HG03095 (cell line): ENCODE results near the gene VWC2.
A peak's percentile ranks its signal among the peaks of the same experiment; 100 is the strongest.
"Not testable (repeated sequence)": the region's sequence is repeated elsewhere in the genome, so short reads cannot be mapped to it uniquely, and the experiment has no call there.

Experiments
- ATAC-seq: cut with Tn5 transposase; IDR thresholded peaks from one replicate; pipeline ENCODE4 v1.9.1; 2021; ENCODE audit warnings: moderate library complexity; ENCODE audit not compliant: unreplicated experiment

The VWC2 gene

GRCh38 chr7:49848211-49848841, 74.9 kb downstream of the VWC2 start:
- no peak for ATAC-seq

GRCh38 chr7:49850921-49851613, 77.6 kb downstream of the VWC2 start:
- ATAC-seq: no peak

DNA sequence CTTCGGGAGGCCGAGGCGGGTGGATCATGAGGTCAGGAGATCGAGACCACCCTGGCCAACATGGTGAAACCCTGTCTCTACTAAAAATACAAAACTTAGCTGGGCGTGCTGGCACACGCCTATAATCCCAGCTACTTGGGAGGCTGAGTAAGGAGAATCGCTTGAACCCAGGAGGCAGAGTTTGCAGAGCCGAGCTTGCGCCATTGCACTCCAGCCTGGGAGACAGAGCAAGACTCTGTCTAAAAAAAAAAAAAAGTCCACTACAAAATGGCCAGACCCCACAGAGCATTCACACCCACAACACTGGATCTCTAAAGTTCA, 78.1 kb downstream of the VWC2 start:
- ATAC-seq: not testable (repeated sequence)

DNA sequence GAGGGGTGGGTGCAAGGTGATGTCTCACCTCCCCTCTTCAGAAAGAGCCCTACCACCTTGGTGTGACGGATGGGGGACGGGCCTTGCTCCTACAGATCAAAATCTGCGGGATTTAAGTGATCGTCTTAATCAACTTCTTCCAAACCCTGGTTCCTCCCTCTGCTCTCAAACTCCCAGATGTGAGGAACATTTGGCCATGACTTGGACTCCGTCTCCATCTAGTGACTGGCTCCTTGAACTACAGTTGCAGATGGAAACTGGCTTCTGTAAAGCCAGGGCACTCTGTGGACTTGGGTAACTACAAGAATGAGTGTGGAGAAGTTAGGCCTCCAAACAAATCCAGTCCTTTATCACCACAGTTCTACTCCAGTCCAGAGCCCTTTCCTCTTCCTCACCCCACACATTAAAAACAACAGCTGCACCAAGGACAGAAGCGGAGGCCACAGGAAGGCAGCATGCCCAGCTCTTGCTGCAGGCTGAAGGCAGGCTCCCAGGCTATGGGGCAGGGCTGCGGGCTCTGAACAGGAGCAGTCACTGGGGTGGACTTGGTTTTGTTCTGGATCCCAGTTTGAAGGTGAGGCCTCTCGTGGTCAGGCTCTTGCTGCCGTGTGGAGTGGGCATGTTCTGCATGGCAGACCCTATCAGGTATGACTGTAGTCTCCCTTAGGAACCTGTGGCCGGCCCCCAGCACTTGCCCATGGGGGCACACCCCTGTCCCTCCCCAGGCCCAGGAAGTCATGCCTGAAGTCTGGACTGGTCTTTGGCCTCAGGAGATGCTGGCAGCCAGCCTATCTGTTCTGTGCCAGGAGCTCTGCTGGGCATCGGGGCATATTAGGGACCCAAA, 79.4 kb downstream of the VWC2 start:
- peak; percentile 85 for ATAC-seq

GRCh38 chr7:49855281-49855980, 82.0 kb downstream of the VWC2 start:
- ATAC-seq: no peak

DNA sequence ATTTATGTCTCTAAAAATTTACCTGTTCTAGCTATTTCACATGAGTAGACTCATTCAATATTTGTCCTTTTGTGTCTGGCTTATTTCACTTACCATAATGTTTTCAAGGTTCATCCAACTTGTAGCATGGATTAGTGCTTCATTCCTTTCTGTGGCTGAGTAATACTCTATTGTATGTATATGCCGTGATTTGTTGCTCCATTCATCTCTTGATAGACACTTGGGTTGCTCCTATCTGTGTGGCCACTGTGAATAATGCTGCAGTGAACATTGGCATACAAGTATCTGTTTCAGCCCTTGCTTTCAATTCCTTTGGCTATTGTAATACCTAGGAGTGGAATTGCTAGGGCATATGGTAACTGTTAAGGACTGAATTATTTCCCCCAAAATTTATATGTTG, 86.9 kb downstream of the VWC2 start:
- ATAC-seq: no peak

- no peak for ATAC-seq
Measured at GRCh38 chr7:49866076-49866735, 92.8 kb downstream of the VWC2 start.

GRCh38 chr7:49866910-49867309, 93.5 kb downstream of the VWC2 start:
- no peak for ATAC-seq

DNA sequence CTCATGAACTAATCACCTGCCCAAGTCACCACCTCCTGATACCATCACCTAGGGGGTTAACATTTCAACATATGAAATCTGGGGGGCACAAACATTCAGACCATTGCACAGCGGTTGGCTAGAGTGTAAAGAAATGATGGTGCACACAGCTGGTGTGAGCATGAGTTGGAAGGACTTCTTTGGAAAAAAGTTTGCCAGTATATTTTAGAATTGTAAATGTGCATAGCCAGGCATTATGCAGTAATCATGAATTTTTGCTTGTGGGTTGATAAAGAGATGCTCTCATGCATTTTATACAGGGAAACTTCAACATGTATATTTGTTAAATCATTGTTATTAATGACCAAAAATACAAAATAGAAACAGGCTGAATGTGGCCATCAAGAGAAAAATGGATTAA, 100.0 kb downstream of the VWC2 start:
- ATAC-seq: no peak

GRCh38 chr7:49875336-49875735, 101.9 kb downstream of the VWC2 start:
- no peak for ATAC-seq

- ATAC-seq: no peak
Measured at GRCh38 chr7:49876202-49876601, 102.8 kb downstream of the VWC2 start.

GRCh38 chr7:49878089-49878488, 104.7 kb downstream of the VWC2 start:
- ATAC-seq: no peak

GRCh38 chr7:49878627-49879026, 105.2 kb downstream of the VWC2 start:
- ATAC-seq: no peak

DNA sequence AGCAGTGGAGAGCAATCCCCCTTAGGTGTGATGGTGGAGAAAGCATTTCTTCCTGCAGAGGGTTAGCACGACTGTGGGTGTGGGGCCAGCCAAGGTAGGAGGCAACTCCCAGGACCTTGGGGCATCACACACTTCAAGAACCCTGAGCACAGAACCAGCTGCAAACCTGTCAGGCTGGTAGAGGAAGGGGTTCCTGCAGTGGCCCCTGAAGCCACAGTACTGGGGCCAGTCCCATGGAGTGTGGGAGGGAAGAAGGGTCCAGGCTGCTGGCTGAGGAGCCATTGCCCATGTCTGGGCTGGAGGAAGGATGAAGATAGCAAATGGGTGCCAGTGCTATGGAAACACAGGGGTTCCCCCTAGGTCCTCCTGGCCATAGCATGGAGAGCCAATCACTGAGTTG, 110.5 kb downstream of the VWC2 start:
- no peak for ATAC-seq

- no peak for ATAC-seq
Measured at GRCh38 chr7:49885593-49886285, 112.3 kb downstream of the VWC2 start.

GRCh38 chr7:49892481-49892880, 119.0 kb downstream of the VWC2 start:
- no peak for ATAC-seq

- no peak for ATAC-seq
Measured at GRCh38 chr7:49893131-49893530, 119.7 kb downstream of the VWC2 start.

GRCh38 chr7:49894543-49894942, 121.1 kb downstream of the VWC2 start:
- ATAC-seq: no peak

GRCh38 chr7:49911909-49912308, 138.5 kb downstream of the VWC2 start:
- no peak for ATAC-seq

DNA sequence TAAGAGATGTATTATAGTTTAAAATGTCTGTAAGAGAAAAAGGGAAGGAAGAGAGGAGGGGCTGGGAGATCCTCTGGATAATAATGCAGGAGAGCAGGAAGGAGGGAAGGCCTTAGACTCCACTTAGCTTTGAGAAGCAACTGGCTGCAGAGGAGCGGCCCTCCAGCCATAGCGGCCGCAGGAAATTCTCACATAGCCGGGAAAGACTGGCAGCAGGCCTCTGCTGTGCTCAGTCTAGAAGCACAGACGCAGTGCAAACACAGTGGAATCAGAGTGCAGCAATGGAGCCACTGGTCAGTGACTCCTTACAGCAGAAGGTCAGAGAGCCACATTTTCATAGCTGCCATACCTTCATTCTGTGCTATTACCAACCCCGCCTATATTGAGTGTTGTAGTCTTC, 153.3 kb downstream of the VWC2 start:
- ATAC-seq: no peak
